Thyroid gland (tissue), 4 donors: ENCODE measurements around the gene TSHZ2.

Experiments used
- CTCF ChIP-seq, 6 experiments: fragments of 200-600 bp in 3 of 6; fragments of 450-650 bp in 3 of 6; sonication (generic) in 3 of 6; IDR thresholded peaks; one replicate each; pipeline ENCODE4 v1.5.1; 2016 to 2019; ENCODE audit warnings: antibody characterized with exemption in 6 of 6, mild to moderate bottlenecking in 2 of 6, inconsistent platforms in 1 of 6, moderate library complexity in 1 of 6
- POLR2A ChIP-seq, 2 donors: fragments of 450-650 bp; IDR thresholded peaks; one replicate each; pipeline ENCODE4 v1.6.1; 2017; ENCODE audit warnings: antibody characterized with exemption in 2 of 2, mild to moderate bottlenecking in 2 of 2, moderate library complexity in 1 of 2

GRCh38 chr20:53227523-53227922 lies 255.4 kb downstream of the TSHZ2 start:
- TF ChIP-seq CTCF (IDR thresholded peaks at IDR 0.05), result no peak
- no peak for TF ChIP-seq POLR2A (IDR thresholded peaks at IDR 0.05)
